ENCODE results near the gene CCDC32.
A peak's percentile ranks its signal among the peaks of the same experiment; 100 is the strongest.

The CCDC32 gene

DNA sequence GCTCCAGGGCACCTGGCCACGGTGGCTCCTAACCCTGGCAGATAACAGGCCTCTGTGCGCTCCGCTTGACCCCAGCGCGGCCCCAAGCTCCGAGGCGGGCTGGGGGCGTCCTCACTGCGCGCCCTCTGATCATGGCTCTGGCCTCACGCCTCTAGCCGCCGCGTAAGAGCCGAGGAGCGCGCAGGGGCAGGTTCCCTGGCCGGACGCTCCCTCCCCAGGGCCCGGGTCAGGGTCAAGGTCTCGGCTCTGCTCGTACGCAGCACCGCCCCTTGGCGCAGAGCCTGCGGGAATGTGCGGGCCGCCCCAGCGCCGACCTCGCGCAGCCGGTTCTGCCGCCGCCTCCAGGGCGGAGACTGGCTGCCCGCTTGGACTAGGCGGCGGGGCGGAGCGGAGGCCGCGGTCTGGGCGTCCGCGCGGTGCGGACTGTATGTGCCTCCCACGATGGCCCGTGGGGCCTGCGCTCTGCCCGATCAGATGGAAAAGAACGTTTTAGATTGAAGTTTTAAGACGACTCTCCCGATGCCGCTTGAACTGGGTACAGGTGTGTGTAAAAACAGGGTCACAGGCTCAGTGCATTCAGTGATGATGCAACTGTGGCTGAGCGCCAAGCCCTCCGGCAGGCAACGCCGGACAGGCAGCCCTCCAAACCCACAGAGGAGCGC lies 53.2 kb downstream of the CCDC32 start:
- peak; percentile 49 for DNase-seq

GRCh38 chr15:40511093-40511471 lies 53.8 kb downstream of the CCDC32 start:
- DNase-seq: no peak

- DNase-seq: no peak
These were observed 54.6 kb downstream of the CCDC32 start for GRCh38 chr15:40510201-40510600.

DNA sequence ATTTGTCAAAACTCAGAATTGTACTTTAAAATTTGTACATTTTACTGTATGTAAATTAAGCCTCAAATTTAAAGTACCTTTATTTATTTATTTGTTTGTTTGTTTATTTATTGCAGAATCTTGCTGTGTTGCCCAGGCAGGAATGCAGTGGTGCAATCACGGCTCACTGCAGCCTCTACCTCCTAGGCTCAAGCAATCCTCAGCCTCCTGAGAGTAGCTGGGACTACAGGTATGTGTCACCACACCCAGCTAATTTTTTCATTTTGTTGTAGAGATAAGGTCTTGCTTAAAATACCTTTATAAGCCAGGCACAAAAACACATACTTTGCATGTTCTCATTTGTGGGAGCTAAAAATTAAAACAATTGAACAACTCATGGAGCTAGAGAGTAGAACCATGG lies 56.6 kb downstream of the CCDC32 start:
- DNase-seq: no peak

- peak; percentile 20 for DNase-seq
These were observed 57.8 kb downstream of the CCDC32 start for GRCh38 chr15:40506964-40507571.

All from NCI-H1105 treated with DMSO at 0.1 percent for 48 hours (cell line).